Epidermal melanocyte (primary cell): ENCODE results near the gene ABCC9.
"Not testable (repeated sequence)": the region's sequence is repeated elsewhere in the genome, so short reads cannot be mapped to it uniquely, and the experiment has no call there.

Experiments used
- DNase-seq: peaks from one replicate; pipeline ENCODE4 v3.0.0; 2011; ENCODE audit warnings: low spot score; ENCODE audit not compliant: insufficient read length

Gene ABCC9

GRCh38 chr12:21818627-21819026, 122.6 kb downstream of the ABCC9 start:
- DNase-seq, result no peak

- DNase-seq, result no peak
Measured at GRCh38 chr12:21815306-21816062, 125.7 kb downstream of the ABCC9 start.

GRCh38 chr12:21814814-21815213, 126.4 kb downstream of the ABCC9 start:
- no peak for DNase-seq

GRCh38 chr12:21814327-21814726, 126.9 kb downstream of the ABCC9 start:
- DNase-seq, result no peak

GRCh38 chr12:21813751-21814150, 127.5 kb downstream of the ABCC9 start:
- DNase-seq, result no peak

GRCh38 chr12:21813125-21813524, 128.1 kb downstream of the ABCC9 start:
- no peak for DNase-seq

- not testable (repeated sequence) for DNase-seq
Measured at GRCh38 chr12:21812340-21812739, 128.9 kb downstream of the ABCC9 start.

GRCh38 chr12:21809100-21809499, 132.1 kb downstream of the ABCC9 start:
- no peak for DNase-seq

GRCh38 chr12:21806255-21806654, 135.0 kb downstream of the ABCC9 start:
- no peak for DNase-seq

GRCh38 chr12:21801522-21802288, 139.5 kb downstream of the ABCC9 start:
- no peak for DNase-seq

GRCh38 chr12:21800011-21800410, 141.2 kb downstream of the ABCC9 start:
- no peak for DNase-seq

- DNase-seq, result no peak
Measured at GRCh38 chr12:21797539-21797938, 143.7 kb downstream of the ABCC9 start.

- no peak for DNase-seq
Measured at GRCh38 chr12:21795648-21796328, 145.4 kb downstream of the ABCC9 start.

- DNase-seq, result not testable (repeated sequence)
Measured at GRCh38 chr12:21794807-21795595, 146.2 kb downstream of the ABCC9 start.

- not testable (repeated sequence) for DNase-seq
Measured at GRCh38 chr12:21789687-21790086, 151.5 kb downstream of the ABCC9 start.

GRCh38 chr12:21788089-21788983, 152.9 kb downstream of the ABCC9 start:
- no peak for DNase-seq

GRCh38 chr12:21786041-21786531, 155.1 kb downstream of the ABCC9 start:
- no peak for DNase-seq

GRCh38 chr12:21782723-21783122, 158.5 kb downstream of the ABCC9 start:
- DNase-seq, result not testable (repeated sequence)

- DNase-seq, result no peak
Measured at GRCh38 chr12:21780786-21781185, 160.4 kb downstream of the ABCC9 start.

GRCh38 chr12:21776175-21776574, 165.1 kb downstream of the ABCC9 start:
- DNase-seq, result no peak
